Measurements from ENCODE around the gene HLX. TPM values are rescaled to one million over a fixed set of nuclear protein-coding genes. Genes with fewer than 3 reads are reported as not detected.

HLX gene
- total and polyA plus RNA-seq, 2 of the 13 experiments (the other 11 are each of a cell fraction or from before 2014, with no cell fraction given), result 0.30 to 0.35 TPM

DNA sequence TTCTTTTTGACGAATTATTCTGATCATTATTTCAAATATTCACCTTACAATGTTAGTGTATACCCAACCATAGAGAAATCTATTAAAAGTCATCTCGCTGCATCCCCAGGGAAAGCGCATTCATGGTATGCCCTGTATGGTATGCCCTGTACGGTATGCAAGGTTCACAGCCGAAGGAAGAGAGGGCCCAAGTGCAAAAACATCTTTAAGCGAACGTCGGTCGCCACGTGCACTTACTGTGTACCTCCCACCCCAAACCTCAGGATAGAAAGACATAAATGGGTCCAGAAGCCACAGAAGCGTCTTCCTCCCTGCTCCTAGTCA is 14.4 kb downstream of the HLX start:
- in situ Hi-C loops (cut with HindIII; ENCODE audit: extremely low pct_ligation_motif_present, low pct_unique_long_range_greater_than_20kb), result no loop called here

More for the DNA sequence above, 14.4 kb downstream of the HLX start:
- no peaks in the 10 kb centered on the region for H3K4me1 ChIP-seq (ENCODE audit: insufficient read depth, low read length)
- no TSS peak for BruUV-seq (replicated peaks)
- 34% methylated on average over 11 of the region's 11 CpGs for WGBS (ENCODE audit: low lambda C conversion rate)
- no peaks in the 10 kb centered on the region for H3K79me2 ChIP-seq (ENCODE audit: insufficient read depth, low read length)
- ChIA-PET CTCF (ENCODE audit: low intra/inter-chr PET ratio, low total read pairs) (no interaction called here), POLR2A (no interaction called here)
- H3K27ac ChIP-seq (ENCODE audit: extremely low read length, insufficient read depth, low read length), result no peak overlapping the region
- H3K36me3 ChIP-seq (replicated peaks in 1 of 2; ENCODE audit: control insufficient read depth in 1 of 2, insufficient read depth in 2 of 2, low read length in 2 of 2), result no peaks in the 10 kb centered on the region
- peak; percentile 32 for ATAC-seq
- H3K9me3 ChIP-seq (ENCODE audit: low read length), result no peaks in the 10 kb centered on the region
- H3K4me3 ChIP-seq (replicated peaks in 1 of 3; ENCODE audit: insufficient read depth in 1 of 3, low read depth in 2 of 3, low read length in 3 of 3), result peak overlapping the region in 1 of 3 experiments; percentile 51; a peak in 1 of 6 replicates
- H3K9ac ChIP-seq (ENCODE audit: insufficient read depth, low read depth, low read length), result no peak overlapping the region
- intact Hi-C loops (cut with micrococcal nuclease; ENCODE audit: unreplicated experiment), result no loop called here
- no peaks in the 10 kb centered on the region for H4K20me1 ChIP-seq (ENCODE audit: insufficient read depth, low read length)
- peak overlapping the region; percentile 58 for H3K4me2 ChIP-seq (ENCODE audit: low read depth, low read length)
- TF ChIP-seq FUBP1 (CRISPR knock-in tag; IDR thresholded peaks at IDR 0.05; ENCODE audit: borderline replicate concordance) (no peak), NFE2L1 (CRISPR knock-in tag; IDR thresholded peaks at IDR 0.05; ENCODE audit: borderline replicate concordance) (no peak), PLRG1 (conservative IDR thresholded peaks at IDR 0.05) (no peak), ZNF703 (CRISPR knock-in tag; IDR thresholded peaks at IDR 0.05; ENCODE audit: borderline replicate concordance) (no peak), ZNF234 (CRISPR knock-in tag; conservative IDR thresholded peaks at IDR 0.05) (no peak), GATAD1 (CRISPR knock-in tag; IDR thresholded peaks at IDR 0.05) (no peak), ZNF138 (CRISPR knock-in tag; IDR thresholded peaks at IDR 0.05; ENCODE audit: low read depth) (no peak), ZFX (CRISPR knock-in tag; IDR thresholded peaks at IDR 0.05; ENCODE audit: low read depth) (no peak), BRD4 (CRISPR knock-in tag; IDR thresholded peaks at IDR 0.05) (no peak), SPEN (CRISPR knock-in tag; IDR thresholded peaks at IDR 0.05; ENCODE audit: low read depth) (no peak), HBP1 (CRISPR knock-in tag; IDR thresholded peaks at IDR 0.05; ENCODE audit: low read depth) (no peak), AGO2 (optimal IDR thresholded peaks at IDR 0.05; ENCODE audit: low read depth, low read length) (no peak), SIN3A (IDR thresholded peaks at IDR 0.05; ENCODE audit: borderline replicate concordance, low read depth, low read length) (no peak)
- TF ChIP-seq, protein P1, sequence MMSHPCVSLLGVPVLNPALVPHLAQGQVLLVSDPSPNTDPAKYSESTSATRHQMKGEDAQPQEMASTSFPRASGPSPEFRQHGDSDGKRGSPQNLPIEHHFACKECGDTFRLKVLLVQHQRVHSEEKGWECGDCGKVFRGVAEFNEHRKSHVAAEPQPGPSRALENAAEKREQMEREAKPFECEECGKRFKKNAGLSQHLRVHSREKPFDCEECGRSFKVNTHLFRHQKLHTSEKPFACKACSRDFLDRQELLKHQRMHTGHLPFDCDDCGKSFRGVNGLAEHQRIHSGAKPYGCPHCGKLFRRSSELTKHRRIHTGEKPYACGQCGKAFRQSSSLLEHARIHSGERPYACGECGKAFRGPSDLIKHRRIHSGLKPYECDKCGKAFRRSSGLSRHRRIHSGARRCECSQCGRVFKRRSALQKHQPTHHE (CRISPR knock-in tag; IDR thresholded peaks at IDR 0.05; ENCODE audit: borderline replicate concordance), result no peak
- TF ChIP-seq, protein P2, sequence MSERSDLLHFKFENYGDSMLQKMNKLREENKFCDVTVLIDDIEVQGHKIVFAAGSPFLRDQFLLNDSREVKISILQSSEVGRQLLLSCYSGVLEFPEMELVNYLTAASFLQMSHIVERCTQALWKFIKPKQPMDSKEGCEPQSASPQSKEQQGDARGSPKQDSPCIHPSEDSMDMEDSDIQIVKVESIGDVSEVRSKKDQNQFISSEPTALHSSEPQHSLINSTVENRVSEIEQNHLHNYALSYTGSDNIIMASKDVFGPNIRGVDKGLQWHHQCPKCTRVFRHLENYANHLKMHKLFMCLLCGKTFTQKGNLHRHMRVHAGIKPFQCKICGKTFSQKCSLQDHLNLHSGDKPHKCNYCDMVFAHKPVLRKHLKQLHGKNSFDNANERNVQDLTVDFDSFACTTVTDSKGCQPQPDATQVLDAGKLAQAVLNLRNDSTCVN (CRISPR knock-in tag; IDR thresholded peaks at IDR 0.05; ENCODE audit: borderline replicate concordance), result no peak
- TF ChIP-seq, protein P3, sequence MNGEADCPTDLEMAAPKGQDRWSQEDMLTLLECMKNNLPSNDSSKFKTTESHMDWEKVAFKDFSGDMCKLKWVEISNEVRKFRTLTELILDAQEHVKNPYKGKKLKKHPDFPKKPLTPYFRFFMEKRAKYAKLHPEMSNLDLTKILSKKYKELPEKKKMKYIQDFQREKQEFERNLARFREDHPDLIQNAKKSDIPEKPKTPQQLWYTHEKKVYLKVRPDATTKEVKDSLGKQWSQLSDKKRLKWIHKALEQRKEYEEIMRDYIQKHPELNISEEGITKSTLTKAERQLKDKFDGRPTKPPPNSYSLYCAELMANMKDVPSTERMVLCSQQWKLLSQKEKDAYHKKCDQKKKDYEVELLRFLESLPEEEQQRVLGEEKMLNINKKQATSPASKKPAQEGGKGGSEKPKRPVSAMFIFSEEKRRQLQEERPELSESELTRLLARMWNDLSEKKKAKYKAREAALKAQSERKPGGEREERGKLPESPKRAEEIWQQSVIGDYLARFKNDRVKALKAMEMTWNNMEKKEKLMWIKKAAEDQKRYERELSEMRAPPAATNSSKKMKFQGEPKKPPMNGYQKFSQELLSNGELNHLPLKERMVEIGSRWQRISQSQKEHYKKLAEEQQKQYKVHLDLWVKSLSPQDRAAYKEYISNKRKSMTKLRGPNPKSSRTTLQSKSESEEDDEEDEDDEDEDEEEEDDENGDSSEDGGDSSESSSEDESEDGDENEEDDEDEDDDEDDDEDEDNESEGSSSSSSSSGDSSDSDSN (CRISPR knock-in tag; IDR thresholded peaks at IDR 0.05), result no peak
- no peak for FAIRE-seq
- H3K27me3 ChIP-seq (ENCODE audit: control insufficient read depth in 1 of 2, insufficient read depth in 2 of 2, low read length in 2 of 2), result peaks cover 0 to 73% of the 10 kb centered on the region in 2 experiments; a peak in 4 of 5 replicates
- no peak overlapping the region for H2AFZ ChIP-seq (ENCODE audit: low read length)
- no peak for DNase-seq (ENCODE audit: low spot score)

All from HepG2 (cell line).